Fibroblast of skin of left quadriceps (primary cell): ENCODE measurements around the gene BPIFB1.

ENCODE experiments used
- DNase-seq, 2 experiments: peaks; one replicate each; pipeline ENCODE4 v3.0.0-alpha.2; 2013; ENCODE audit warnings: low read depth in 2 of 2

Gene BPIFB1, protein sequence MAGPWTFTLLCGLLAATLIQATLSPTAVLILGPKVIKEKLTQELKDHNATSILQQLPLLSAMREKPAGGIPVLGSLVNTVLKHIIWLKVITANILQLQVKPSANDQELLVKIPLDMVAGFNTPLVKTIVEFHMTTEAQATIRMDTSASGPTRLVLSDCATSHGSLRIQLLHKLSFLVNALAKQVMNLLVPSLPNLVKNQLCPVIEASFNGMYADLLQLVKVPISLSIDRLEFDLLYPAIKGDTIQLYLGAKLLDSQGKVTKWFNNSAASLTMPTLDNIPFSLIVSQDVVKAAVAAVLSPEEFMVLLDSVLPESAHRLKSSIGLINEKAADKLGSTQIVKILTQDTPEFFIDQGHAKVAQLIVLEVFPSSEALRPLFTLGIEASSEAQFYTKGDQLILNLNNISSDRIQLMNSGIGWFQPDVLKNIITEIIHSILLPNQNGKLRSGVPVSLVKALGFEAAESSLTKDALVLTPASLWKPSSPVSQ

DNA sequence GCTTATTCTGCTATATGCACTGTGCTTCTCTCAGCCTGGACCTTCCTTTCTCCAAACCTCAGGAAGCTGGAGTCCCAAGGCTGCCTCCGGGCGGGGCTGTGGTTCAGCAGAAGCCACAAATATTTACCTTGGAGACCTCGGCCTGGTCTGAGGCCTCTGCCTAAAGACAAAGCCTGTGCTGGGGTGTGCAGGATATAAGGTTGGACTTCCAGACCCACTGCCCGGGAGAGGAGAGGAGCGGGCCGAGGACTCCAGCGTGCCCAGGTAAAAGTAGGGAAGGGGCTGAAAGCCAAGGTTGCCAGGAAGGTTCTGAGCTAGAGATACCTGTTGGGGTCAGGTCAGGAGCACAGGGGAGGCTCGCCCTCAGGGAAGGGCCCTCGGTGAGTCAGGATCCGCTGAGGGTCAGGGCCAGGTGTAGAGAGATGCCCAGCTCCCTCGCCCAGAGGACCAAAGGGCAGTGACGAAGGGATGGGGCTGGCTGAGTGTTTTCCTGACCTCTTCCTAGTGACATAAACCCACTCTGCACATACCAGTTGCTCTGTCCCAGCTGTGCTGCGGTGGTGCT is at the start of gene BPIFB1:
Gene BPIFB1, plus strand, starts transcription at position 224 of the 565 bp plus-strand sequence. CDS start 2,860 bp downstream, outside the sequence.
- DNase-seq = no peak

DNA sequence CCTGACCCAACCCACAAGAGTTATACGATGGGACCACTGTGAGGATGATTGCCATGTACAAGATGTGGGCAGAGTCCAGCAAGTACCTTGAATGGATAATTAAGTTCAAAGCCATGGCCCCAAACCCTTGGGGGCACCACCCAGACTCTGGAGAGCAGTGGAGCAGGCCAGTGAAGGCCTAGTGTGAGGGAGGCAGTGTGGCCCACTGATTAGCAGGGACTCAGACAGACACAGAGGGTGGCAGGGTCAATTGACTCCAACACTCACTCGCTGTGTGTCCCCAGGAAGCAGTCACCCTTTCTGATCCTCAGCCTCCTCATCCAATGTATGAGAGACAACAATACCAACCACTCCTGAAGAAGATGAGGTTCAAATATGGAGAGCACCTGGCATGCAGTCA is 49.0 kb upstream of the BPIFB1 start:
- no peak for DNase-seq

DNA sequence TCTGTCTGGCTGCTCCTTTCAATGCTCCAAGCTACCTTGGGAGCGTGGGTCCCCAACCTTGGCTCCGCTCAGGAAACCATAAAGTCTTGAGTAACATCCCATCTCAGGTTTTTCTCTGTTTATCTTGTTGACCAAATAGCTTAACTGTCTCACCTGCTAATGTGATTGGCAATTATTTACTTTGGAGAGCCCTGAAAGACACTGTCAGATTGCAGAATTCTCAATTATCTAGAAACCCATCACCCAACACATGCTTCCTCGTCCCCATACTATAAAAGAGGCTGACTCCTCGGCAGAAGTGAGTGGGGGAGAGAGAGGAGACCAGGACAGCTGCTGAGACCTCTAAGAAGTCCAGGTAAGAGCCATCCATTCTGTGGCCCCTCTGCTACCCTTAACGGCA is 47.3 kb upstream of the BPIFB1 start, which contains the start of gene BPIFA1:
Gene BPIFA1, plus strand, starts transcription at position 301 of the 400 bp plus-strand sequence. CDS start 1,716 bp downstream, outside the sequence.
- DNase-seq = no peak

DNA sequence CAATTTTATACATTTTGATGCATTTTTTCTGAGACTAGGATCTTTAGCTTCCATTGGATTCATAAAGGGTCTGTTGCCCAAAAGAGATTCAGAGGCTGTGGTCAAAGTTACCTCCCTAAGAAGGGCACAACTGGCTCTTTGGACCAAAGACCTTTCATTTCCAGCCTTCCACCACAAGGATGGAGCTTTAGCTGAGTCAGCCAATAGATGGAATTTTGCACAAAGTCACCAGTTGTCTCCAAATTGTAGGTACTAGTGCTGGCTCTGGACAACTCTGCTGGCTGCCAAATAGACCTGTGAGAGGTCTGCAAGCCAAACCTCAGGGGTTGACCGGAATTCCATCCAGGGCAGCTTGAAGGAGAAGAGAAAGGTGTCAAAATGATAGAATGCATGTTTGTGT is 46.7 kb upstream of the BPIFB1 start:
- DNase-seq = no peak

DNA sequence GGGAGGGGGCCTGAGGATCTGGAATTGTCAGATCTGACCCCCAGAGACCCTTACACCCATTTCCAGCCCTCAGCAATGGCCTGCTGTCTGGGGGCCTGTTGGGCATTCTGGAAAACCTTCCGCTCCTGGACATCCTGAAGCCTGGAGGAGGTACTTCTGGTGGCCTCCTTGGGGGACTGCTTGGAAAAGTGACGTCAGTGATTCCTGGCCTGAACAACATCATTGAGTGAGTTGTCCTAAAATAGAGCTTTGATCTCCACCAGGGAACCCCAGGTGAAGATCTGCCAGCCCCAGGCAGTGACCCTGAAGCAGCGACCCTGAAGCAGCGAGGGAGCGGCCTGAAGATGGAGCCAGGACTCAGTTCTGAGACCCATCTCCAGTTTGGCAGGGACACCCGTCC is 45.0 kb upstream of the BPIFB1 start:
- DNase-seq = no peak

DNA sequence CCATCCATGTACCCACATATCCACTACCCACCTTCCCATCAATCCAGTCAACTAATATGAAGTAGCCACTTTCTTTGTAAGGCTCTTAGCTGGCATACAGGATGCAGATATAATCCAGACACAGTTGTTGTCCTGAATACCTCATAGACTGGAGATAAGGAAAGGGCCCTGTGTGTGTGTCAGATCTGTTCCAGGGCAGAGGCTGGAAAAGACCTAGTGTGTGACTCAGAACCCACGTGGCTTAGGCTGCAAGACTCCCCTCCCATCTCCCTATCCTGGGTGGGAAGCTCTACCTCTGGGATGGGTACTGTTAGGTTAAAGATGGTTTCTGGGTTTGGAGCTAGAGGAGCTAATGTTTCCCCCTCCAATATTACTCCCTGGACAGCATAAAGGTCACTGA is 43.6 kb upstream of the BPIFB1 start:
- no peak for DNase-seq

DNA sequence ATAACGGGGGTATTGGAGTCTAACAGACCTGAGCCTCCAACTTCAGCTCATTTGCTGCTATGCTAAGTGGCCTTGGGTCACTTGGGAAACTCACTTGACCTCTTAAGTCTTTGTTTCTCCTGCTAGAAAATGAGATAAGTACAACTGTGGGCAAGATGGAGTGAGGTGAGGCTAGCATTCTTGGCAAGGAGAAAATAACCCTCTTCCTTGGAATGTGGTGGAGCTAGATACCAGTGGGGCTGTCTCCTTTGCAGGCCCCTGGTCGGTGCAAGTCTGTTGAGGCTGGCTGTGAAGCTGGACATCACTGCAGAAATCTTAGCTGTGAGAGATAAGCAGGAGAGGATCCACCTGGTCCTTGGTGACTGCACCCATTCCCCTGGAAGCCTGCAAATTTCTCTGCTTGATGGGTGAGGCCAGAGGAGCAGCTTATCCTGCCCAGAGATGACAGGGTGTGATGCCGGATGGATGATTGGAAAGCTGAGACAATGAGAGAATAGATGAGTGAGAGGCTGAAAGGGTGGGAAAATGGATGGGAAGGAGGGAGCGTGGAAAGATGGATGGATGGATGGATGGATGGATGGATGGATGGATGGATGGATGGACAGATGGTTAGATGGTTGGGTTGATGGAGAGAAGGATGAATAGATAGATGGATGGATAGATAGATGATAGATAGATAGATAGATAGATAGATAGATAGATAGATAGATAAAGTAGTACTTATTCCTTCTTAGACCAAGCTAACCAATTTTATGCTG is 42.9 kb upstream of the BPIFB1 start:
- no peak for DNase-seq

DNA sequence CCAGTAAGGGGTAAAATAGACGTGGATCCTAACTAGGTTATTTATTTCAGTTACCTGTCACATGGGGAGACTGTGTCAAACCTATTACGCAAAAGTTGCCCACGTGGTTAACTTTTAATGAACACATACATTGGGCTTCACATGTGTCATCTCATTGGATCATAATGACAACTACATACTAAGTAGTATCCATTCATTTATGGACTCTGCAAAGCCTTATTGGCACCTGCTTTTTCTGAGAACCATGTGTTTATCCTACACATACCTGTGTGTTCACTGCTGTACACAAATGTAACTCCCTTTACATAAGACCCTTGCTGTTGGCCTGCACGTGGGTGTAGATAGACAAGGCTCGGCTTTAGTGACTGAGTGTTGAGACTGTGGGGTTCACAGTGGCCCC is 42.1 kb upstream of the BPIFB1 start:
- no peak for DNase-seq

DNA sequence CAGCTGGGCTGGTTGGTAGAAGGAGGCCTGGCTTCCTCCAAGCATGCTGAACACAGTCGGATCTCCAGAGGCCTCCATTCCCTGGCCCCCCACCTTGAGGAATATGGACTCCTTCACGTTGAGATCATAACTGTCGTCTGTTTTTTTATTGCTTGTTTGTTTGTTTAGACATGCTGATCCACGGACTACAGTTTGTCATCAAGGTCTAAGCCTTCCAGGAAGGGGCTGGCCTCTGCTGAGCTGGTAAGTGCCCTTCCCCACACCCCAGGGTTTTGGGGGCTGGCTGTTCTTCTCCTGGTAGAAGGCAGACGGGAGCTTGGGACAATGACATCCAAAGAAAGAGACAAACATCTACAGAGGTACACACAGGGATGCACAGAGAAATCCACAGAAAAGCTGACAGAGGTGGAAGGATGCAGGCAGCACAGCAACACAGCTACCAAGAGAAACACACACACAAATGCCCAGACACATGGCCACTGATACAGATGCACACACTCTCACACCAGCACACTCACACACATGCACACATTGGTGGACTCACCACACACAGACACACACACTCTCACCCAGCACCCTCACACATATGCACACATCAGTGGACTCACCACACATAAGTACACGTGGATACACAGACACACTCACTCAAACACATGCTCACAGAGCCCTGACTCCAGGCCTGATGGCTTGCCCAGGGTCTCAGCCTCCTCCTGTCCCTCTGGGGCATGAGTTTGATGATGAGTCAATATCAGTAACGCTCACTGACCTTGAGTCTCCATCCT is 40.5 kb upstream of the BPIFB1 start:
- DNase-seq = no peak

DNA sequence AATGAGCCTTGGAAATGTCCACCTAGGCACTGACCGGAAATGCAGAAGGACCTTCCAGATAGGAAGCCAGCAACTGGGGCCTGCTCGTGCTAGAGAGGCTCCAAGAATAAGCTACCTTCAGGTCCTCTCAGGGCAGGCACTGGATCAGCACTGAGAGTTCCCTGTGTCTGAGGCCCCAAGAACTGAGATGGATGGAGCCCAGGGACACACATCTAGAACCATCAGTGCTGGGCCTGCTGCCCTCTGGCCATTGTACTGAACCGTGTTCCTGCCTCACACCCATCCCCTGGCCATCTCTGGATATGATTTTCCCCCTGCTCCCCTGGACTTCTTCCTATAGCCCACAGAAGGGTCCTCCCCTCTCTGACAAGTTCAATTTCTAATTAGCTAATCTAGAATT is 36.9 kb upstream of the BPIFB1 start:
- DNase-seq = no peak

DNA sequence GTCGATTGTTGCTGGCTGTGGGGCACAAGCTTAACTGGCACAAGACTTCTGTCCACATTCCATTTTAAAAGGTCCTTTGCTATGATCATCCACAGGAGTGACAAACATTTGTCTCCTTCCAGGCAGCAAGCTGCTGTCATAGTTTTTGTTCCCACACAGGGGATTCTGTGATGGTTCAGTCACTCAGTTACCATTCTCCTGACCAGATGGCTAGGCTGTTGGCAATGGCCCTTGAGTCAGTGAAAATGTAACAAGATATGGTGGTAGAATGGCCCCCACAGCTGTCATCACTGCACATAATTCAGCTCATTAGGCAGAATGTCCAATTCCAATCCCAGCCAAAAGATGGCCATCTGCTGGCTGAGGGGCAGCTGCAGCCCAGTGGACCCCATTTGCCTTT is 33.6 kb upstream of the BPIFB1 start:
- DNase-seq = no peak

DNA sequence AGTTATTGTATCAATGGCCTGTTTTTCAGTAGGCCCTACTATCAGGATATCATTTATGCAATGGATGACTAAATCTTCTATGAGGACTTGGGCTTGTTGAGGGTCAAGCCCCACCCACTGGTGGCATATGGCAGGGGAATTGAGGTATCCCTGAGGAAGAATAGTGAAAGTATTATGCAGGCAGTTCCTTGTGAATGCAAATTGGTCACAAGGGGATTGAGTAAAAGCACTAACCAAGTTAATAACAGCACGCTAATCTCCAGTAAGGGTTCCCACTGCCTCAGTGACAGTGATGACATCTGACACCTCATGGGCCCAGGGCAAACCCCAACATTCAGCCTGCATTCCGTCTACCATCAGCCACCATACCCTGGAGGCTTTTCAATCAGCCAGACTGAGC is 32.3 kb upstream of the BPIFB1 start:
- DNase-seq = no peak

DNA sequence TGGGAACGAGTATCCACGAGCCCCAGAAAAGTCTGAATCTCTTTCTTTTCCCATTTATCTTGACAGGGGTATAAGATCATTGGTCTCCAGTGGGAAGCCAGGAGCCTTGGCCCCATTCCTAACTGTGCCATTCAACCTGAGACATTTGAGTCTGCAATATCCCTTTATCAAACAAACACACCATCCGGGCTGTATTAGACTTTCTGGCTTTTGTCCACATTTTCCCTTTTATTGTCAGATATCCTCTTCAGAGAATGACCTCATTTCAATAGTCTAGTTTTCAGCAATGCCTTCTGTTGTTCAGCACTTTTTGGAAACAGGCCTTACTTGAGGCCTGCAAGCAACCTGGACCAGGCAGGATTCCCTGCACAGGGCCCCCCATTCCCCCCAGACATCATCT is 31.5 kb upstream of the BPIFB1 start:
- no peak for DNase-seq

DNA sequence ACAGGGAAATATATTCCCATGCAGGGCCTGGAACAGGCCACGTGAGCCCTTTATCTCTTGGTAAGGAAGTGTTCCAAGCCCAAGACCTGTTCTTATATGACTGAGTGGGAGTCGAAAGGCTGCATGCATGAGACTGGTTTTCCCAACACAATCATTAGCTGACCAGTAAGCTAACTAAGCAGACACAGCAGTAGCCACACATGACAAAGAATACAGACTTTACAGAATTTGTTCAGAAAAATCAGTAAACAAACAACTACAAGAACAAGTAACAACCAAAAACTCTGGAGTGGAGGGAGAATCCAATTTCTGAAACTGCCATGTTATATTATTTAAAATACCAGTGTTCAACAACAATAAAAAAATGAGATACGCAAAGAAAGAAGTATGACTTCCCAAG is 30.6 kb upstream of the BPIFB1 start:
- DNase-seq = no peak

DNA sequence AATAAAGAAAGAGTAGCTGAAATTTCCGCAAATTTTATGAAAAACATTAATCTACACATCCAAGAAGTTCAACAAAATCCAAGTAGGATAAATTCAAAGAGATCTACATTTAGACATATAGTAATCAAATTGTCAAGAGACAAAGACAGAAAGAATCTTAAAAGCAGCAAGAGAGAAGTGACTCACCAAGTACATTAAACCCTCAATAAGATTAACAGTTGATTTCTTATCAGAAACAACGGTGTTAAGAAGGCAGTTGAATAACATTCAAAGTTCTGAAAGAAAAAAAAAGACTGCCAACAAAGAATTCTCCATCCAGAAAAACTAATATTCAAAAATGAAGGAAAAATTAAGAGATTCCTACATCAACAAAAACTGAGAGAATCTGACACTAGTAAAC is 28.0 kb upstream of the BPIFB1 start:
- no peak for DNase-seq

DNA sequence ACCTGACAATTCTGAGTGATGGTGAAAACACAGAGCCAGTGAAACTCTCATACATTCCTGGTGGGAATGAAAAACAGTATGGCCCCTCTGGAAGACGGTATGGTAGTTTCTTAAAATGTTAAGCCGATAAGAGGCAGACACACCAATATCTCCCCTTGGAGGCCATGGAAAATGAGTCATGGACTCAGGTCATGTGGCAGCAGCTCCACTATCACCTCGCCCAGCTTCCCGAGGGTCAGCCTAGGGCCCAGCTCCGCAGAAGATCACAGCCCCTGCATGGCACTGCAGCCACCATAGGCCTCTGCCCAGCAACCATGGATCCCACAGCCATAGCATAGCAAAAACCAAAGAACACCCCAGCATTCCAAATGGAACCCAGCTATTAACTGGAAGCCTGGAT is 25.8 kb upstream of the BPIFB1 start:
- DNase-seq = no peak

DNA sequence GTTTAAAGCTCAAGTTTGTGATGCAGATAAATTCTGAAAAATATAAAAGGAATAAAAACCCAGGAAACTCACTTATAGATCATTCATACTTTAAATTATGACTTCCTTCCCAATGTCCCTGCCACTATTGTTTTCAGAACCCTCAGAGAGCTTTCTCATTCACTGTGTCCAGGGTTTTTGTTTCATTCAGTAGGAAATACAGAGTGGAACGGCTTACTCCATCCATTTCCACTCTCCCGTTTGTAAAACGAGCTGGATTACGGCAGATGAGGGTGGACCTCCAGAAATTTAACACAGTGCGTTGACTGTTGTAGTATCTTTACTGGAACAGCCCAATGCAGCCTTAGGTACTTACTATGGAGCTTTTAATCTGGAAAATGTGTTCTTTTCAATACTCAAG is 23.6 kb upstream of the BPIFB1 start:
- DNase-seq = no peak

DNA sequence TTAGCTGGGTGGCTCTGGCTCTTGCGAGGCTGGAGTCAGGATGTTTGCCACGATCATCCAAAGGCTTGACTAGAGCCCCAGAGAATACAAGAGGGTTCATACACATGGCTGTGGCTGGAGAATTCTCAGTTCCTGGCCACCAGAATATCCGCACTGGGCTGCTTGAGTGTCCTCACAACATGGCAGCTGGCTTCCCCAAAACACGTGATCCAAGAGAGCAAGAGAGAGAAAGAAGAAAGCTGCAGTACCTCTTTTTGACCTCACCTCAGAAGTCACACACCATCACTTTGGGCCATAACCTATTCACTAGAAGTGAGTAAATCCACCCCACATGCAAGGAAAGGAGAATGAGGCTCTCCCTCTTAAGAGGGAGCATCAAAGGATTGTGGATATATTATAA is 21.5 kb upstream of the BPIFB1 start:
- DNase-seq = no peak

DNA sequence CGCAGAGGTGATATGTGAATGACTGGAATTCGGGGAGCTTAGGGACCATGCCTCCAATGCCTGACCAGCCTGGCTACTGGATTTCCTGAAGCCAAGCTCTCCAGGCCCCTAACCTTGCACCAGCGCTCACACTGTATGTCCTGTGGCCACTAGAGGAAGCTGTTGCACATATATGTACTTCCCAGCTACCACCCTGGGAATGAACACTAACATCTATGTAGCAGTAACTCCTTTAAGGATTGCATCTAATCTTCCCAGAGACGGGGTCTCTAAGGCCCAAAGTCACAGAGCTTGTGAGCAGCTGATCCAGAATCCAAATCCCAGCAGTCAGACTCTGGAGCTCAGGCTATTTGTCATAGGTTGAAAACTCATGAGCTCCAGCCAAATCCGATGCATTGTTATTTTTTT is 20.4 kb upstream of the BPIFB1 start:
- peak; percentile 3 to 6 for DNase-seq

DNA sequence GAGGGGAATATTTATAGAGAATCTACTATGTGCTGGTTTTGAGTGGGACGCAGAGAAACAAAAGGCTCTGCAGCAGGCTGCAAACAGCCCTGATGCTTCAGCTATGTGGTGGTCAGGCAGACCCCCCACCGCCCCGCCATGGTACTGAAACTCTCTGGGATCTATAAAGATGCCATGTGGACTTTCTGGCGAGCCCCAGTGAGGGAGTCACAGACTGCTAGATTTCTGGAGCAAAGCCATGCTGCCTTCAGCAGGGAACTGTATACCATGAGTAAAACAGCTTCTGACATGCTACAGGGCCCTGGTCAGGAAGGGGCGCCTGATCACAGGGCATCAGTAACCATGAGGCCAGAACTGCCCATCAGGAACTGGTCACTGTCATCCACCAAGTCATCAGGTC is 19.2 kb upstream of the BPIFB1 start:
- no peak for DNase-seq

DNA sequence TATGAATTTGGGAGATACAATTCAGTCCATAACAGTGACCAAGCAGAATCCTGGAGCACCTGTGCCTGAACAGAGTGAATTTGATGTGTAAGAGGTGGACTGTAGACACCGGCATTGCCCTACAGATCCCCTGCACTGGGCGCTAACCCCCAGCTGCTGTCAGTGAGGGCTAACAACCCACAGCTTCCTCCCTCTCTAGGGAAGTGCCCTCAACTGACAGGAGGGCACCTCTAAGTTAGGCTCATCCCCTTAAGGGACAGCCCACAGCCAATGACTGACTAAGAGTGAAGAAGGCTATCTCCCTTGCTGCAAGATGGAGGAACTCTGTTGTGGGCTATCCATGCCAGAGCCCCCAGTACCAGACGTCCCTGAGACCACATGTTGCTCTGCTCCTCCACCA is 15.3 kb upstream of the BPIFB1 start:
- DNase-seq = no peak
